SHP77 (cell line): ENCODE results near the gene CYBA.
"Not testable (repeated sequence)": the region's sequence is repeated elsewhere in the genome, so short reads cannot be mapped to it uniquely, and the experiment has no call there.

ENCODE experiments used
- DNase-seq, 2 experiments: peaks; one replicate each; lab custom pipeline; 2025; lab: John Stamatoyannopoulos, UW

Gene CYBA

GRCh38 chr16:88610909-88611812, 39.7 kb downstream of the CYBA start:
- no peak for DNase-seq

- DNase-seq = no peak
Measured at GRCh38 chr16:88610080-88610479, 40.8 kb downstream of the CYBA start.

GRCh38 chr16:88609426-88609825, 41.4 kb downstream of the CYBA start:
- not testable (repeated sequence) for DNase-seq

- DNase-seq = no peak
Measured at GRCh38 chr16:88608076-88608475, 42.8 kb downstream of the CYBA start.

- no peak for DNase-seq
Measured at GRCh38 chr16:88606148-88606757, 44.6 kb downstream of the CYBA start.

GRCh38 chr16:88605186-88606147, 45.4 kb downstream of the CYBA start:
- no peak for DNase-seq

- DNase-seq = no peak
Measured at GRCh38 chr16:88602091-88602490, 48.8 kb downstream of the CYBA start.

GRCh38 chr16:88601313-88602036, 49.4 kb downstream of the CYBA start:
- DNase-seq = no peak

GRCh38 chr16:88600539-88600896, 50.3 kb downstream of the CYBA start:
- no peak for DNase-seq

GRCh38 chr16:88599825-88600538, 50.9 kb downstream of the CYBA start:
- DNase-seq = no peak

- no peak for DNase-seq
Measured at GRCh38 chr16:88599092-88599733, 51.6 kb downstream of the CYBA start.

- DNase-seq = peak; percentile 35 to 51
Measured at GRCh38 chr16:88597856-88598491, 52.9 kb downstream of the CYBA start.

- DNase-seq = no peak
Measured at GRCh38 chr16:88596483-88596882, 54.4 kb downstream of the CYBA start.

- no peak for DNase-seq
Measured at GRCh38 chr16:88595921-88596320, 54.9 kb downstream of the CYBA start.

- no peak for DNase-seq
Measured at GRCh38 chr16:88595101-88595500, 55.8 kb downstream of the CYBA start.

GRCh38 chr16:88593910-88594309, 56.9 kb downstream of the CYBA start:
- DNase-seq = no peak

GRCh38 chr16:88593489-88593888, 57.4 kb downstream of the CYBA start:
- no peak for DNase-seq
